RWPE1 (cell line): ENCODE results near the gene CDC42.
"Not testable (repeated sequence)": the region's sequence is repeated elsewhere in the genome, so short reads cannot be mapped to it uniquely, and the experiment has no call there.

Experiments
- CTCF ChIA-PET: fragments of 350-600 bp; sonication (Branson Sonifier 250); formaldehyde crosslinking; extraction: SDS; loops from one replicate; lab custom pipeline; 2021; lab: Yijun Ruan, JAX
- POLR2A ChIA-PET: fragments of 400-600 bp; formaldehyde crosslinking; extraction: SDS; loops from one replicate; lab custom pipeline; 2020; ENCODE audit warnings: antibody characterized with exemption; ENCODE audit not compliant: low non-redundant PET; lab: Yijun Ruan, JAX
- DNase-seq: peaks from one replicate; pipeline ENCODE4 v3.0.0; 2012; ENCODE audit warnings: low spot score
- H3K27ac ChIP-seq: fragments of 450-650 bp; 2 replicates; pipeline ENCODE4 v1.5.1; 2017
- CTCF ChIP-seq: fragments of 450-650 bp; conservative IDR thresholded peaks from 2 replicates; pipeline ENCODE4 v1.5.1; 2017; ENCODE audit warnings: low read depth, mild to moderate bottlenecking

CDC42 gene

GRCh38 chr1:22052115-22053016 lies at the start of gene CDC42:
Gene CDC42, plus strand, starts transcription at chr1:22052709. Its CDS starts 25,770 bp downstream, at chr1:22078479.
- ChIA-PET POLR2A (interaction anchor here (0.6 to 2.2 kb wide), 8 partner anchors 10 to 248 kb away, joined by 3 to 8 read pairs (median 3); no protein-coding TSS in a partner anchor), CTCF (interaction anchor here (1.0 to 1.2 kb wide), 2 partner anchors 12 to 87 kb away, joined by 3 read pairs; no protein-coding TSS in a partner anchor)
- peak; percentile 88 for DNase-seq
- TF ChIP-seq CTCF = no peak
- peak within 1 kb of the TSS; percentile 96 for H3K27ac ChIP-seq

DNA sequence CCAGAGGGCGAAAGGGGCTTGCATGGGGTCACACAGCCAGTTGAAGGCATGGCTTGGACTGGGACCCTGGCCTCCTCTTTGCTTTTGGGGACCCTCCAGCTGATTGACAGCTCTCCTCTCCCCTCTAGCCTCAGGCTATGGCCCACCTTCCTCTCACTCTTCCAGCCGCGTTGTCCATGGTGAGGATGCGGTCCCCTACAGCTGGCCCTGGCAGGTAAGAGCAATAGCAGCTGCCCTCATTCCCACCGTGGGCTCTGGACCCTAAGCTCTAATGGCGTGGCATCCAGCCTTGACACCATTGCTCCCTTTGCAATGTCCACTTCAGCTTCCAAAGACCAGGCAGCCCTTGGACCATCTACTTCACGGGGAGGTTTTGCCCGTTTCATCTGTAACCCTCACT lies 49.6 kb upstream of the CDC42 start:
- H3K27ac ChIP-seq, POLR2A ChIA-PET, DNase-seq, CTCF ChIA-PET: not testable (repeated sequence)

- H3K27ac ChIP-seq, DNase-seq, CTCF ChIA-PET: not testable (repeated sequence)
- POLR2A ChIA-PET = interaction anchor here (0.6 kb wide), 1 partner anchor 514 kb away, joined by 6 read pairs; no protein-coding TSS in a partner anchor
These were observed 48.5 kb upstream of the CDC42 start for GRCh38 chr1:22003959-22004358.

GRCh38 chr1:22005261-22006149 lies 47.0 kb upstream of the CDC42 start:
- H3K27ac ChIP-seq, DNase-seq, POLR2A ChIA-PET: not testable (repeated sequence)
- CTCF ChIA-PET = interaction anchor here (0.6 to 0.7 kb wide), 2 partner anchors 10 to 61 kb away, joined by 3 to 5 read pairs; no protein-coding TSS in a partner anchor

- CTCF ChIA-PET, POLR2A ChIA-PET, H3K27ac ChIP-seq, DNase-seq: not testable (repeated sequence)
These were observed 45.8 kb upstream of the CDC42 start for GRCh38 chr1:22006736-22007135.

- H3K27ac ChIP-seq, POLR2A ChIA-PET, CTCF ChIA-PET: not testable (repeated sequence)
- peak; percentile 20 for DNase-seq
These were observed 45.2 kb upstream of the CDC42 start for GRCh38 chr1:22007262-22007661.

GRCh38 chr1:22009566-22009965 lies 42.9 kb upstream of the CDC42 start:
- DNase-seq, POLR2A ChIA-PET, CTCF ChIA-PET, H3K27ac ChIP-seq: not testable (repeated sequence)

DNA sequence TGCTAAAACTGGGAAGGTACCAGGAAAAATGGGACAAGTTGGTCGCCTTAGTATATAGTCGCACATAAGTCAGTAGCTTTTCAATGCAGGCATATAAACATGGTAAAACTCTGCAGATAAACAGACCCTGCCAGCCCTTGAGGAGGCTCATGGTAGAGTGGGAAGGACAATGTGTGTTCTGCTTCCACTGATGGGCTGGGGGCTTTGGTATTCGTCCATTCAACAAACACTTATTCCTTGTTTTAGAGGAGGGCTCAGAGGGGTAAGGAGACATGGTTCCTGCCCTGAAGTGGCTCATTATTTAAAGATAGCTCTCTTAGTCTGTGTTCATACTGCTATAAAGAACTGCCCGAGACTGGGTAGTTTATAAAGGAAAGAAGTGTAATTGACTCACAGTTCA lies 39.8 kb upstream of the CDC42 start:
- CTCF ChIA-PET, POLR2A ChIA-PET, H3K27ac ChIP-seq, DNase-seq: not testable (repeated sequence)

DNA sequence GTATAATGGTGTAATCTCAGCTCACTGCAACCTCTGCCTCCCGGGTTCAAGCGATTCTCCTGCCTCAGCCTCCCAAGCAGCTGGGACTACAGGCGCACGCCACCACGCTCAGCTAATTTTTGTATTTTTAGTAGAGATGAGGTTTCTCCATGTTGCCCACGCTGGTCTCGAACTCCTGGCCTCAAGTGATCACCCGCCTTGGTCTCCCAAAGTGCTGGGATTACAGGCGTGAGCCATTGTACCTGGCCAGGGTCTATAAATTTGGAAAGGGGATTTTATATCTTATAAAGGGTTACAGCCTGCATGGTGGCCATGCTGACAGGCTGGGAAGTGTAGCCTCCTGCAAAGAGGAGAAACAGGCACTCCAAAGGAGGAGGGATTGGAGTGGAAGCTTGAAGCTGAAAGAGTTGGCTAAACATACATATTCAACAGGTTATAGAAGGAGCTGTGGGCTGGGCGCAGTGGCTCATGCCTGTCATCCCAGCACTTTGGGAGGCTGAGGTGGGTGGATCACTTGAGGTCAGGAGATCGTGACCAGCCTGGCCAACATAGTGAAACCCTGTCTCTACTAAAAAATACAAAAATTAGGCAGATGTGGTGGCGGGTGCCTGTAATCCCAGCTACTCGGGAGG lies 37.8 kb upstream of the CDC42 start:
- H3K27ac ChIP-seq, CTCF ChIA-PET, DNase-seq, POLR2A ChIA-PET: not testable (repeated sequence)
